Amniotic stem cell (primary cell): ENCODE measurements around the gene CBARP.

Source experiments
- DNase-seq: peaks from one replicate; lab custom pipeline; 2025; lab: John Stamatoyannopoulos, UW

CBARP gene

GRCh38 chr19:1238369-1239303 lies 831 bp upstream of the CBARP start:
- DNase-seq = no peak

GRCh38 chr19:1237027-1237659 lies 662 bp downstream of the CBARP start:
- no peak for DNase-seq

GRCh38 chr19:1236576-1236975 lies 1.2 kb downstream of the CBARP start:
- DNase-seq = no peak

DNA sequence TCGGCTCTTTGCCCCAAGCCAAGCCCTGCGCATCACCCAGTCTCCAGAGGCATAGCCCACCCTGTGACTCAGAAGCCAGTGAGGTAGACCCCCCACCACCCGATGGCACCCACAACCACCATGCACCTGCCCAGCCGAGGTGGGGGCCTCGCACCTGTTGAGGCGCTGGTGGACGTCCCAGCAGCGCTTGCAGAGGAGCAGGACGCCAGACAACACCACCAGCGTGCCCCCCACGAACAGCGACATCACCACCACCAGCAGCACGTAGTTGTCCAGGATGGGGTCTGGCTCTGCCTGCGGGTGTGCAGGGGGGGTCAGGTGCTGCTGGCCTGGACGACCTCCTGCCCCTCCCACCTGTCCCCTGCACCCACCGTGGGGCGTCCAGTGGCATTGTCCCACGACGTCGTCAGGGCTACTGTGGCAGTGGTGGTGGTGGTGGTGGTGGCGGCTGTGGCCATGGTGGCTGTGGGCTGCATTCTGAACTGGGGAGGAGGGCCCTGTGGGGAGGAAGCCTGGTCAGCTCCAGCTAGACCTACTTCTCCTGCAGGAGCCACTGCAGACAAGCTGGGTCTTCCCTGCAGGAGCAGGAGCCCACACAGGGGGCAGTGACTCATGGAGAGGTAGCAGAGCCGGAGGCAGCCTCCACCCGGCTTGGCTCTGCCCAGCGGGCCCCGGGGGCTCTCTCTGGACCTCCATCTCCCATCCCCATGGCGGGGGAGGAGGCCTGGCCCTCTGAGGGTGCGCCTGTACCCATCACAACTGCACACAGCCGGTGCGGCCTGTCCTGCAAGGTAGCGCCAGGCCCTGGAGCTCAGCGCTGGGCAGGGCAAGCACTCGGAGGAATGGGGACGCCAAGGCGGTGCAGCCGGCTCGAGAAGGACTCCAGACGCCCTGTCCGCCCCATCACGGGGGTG lies 1.9 kb downstream of the CBARP start:
- no peak for DNase-seq

DNA sequence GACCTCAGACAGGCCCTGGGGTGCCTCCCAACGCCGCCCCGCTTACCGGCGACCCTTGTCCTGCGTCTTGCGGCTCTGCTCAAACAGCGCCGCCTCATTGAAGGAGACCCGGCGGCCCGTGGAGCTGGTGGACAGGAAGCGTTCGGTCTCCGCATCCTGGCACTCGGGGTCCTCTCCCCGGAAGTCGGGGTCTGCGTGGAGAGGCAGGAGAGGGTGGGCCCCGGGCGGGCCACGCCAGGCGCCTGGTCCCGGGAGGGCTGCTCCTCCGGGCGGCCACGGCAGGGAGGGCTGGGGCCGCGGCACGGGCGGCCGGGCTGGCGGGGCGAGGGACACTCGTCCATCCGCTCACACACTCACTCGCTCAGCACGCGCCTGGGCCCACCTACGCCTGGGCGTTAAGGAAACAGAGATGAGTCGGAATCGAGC lies 2.8 kb downstream of the CBARP start:
- no peak for DNase-seq

DNA sequence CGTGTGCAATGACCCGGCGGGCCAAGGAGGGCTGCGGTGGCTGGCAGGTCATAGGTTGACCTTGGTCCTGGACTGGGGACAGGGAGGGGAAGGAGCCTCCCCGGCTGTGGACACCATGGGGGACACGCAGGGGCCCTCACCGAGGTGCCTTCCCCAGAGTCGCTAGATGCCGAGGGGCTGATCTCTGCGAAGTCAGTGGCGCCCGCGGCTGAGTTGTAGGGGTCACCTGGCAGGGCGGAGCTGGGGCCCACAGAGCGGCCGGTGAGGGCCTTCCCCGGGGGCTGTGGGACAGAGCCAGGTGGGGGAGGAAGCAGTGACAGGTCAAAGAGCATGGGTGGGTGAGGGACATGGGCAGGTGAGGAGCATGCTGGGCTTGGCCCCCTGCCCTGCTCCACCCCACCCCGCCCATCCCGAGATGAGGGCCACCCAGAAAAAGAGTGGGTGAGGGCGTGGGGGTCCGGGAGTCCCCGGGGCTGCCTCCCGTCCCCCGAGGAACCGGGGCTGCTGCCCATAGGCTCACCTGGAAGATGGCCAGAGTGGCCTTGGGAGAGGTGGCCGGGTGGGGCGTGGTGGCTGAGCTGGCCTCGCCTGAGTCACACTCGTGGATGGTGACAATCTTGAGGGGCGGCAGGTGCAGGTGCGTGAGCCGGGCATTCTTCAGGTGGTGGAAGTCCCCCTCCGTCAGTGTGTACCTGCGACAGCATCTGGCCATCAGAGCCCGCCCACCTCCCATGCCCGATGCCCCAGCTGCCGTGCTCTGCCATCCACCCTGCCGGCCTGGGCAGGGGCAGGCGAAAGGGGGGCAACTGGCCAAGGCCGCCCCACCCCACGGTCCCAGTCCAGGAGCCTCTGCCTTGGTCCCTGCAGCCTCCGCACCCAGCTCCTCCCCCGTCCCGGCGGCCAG lies 3.5 kb downstream of the CBARP start:
- DNase-seq = no peak

- no peak for DNase-seq
Observed at GRCh38 chr19:1233115-1233667, 4.6 kb downstream of the CBARP start.

DNA sequence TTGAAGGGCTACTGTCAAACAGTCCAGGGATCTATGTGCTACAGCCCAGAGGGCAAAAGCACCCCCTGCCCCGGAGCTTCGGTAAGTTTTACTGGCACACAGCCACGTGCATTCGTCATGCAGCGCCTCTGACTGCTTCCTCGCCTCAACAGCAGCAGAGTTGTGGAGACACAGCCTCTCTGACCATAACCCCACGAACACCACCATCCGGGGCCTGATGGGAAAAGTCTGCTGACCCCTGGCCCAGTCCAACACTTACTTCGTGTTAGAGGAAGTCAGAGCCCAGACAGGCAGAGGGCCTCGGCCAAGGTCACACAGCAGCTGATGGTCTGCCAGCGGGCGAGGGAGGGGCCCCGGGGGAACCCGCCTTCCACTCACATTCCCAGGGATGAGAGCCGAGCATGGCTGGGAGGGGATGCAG lies 5.1 kb downstream of the CBARP start:
- DNase-seq = no peak

- no peak for DNase-seq
Observed at GRCh38 chr19:1231729-1232637, 5.8 kb downstream of the CBARP start.

- DNase-seq = no peak
Observed at GRCh38 chr19:1230783-1231489, 6.9 kb downstream of the CBARP start.

GRCh38 chr19:1229924-1230782 lies 7.7 kb downstream of the CBARP start:
- no peak for DNase-seq

DNA sequence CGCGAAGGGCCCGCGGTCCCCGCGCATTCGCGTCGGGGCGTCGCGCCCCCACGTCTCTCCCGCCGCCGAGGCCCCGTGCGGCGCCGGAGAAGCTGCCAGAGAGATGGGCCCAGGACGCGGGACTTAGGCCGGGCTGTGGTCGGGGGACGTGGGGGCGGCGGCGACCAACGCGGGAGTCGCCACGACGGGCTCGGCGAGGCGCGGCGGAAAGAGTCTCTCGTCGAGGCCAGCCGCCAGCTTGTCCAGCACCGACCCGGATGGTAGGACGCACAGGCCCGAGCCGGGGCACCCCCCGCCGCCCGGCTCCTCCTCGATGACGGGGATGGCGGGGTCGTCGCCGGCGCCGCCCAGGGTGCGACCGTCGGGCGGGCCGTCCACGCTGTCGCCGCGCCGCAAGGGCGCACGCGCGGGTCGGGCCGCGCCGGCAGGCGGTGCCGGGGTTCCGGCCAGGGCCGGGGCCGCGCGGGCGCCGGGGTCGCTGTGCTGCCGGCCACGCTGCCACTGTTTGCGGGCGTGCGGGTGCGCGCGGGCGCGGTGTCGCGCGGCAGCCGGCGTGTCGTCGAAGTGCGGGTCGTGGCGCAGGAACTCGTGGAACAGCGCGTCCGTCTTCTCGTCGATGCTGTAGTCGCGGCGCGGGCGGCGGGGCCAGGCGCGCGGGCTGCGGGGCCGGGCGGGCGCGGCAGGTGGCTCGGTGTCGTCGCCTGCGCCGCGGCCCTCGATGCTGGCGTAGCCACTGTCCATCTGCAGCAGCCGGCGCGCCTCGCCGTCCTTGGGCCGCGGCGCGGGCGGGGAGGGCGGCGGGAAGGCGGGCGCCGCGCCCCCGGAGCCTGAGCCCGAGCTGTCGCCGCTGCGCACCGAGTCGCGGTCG lies 8.5 kb downstream of the CBARP start:
- DNase-seq = no peak

GRCh38 chr19:1228161-1228957 lies 9.4 kb downstream of the CBARP start:
- no peak for DNase-seq

- DNase-seq = no peak
Observed at GRCh38 chr19:1227304-1228054, 10.3 kb downstream of the CBARP start.

- DNase-seq = no peak
Observed at GRCh38 chr19:1226522-1227303, 11.1 kb downstream of the CBARP start.
